Stimulated activated CD8-positive, alpha-beta memory T cell treated with anti-CD3 and anti-CD28 coated beads, Interleukin-15, amount 100 ng/mL, for 1 hour (primary cell): Measurements from ENCODE around the gene C1QTNF6.
A peak's percentile ranks its signal among the peaks of the same experiment; 100 is the strongest.
"Not testable (repeated sequence)": the region's sequence is repeated elsewhere in the genome, so short reads cannot be mapped to it uniquely, and the experiment has no call there.

ENCODE experiments used
- DNase-seq: peaks from one replicate; pipeline ENCODE4 v3.0.0-alpha.2; 2020; ENCODE audit warnings: low read depth

The C1QTNF6 gene

DNA sequence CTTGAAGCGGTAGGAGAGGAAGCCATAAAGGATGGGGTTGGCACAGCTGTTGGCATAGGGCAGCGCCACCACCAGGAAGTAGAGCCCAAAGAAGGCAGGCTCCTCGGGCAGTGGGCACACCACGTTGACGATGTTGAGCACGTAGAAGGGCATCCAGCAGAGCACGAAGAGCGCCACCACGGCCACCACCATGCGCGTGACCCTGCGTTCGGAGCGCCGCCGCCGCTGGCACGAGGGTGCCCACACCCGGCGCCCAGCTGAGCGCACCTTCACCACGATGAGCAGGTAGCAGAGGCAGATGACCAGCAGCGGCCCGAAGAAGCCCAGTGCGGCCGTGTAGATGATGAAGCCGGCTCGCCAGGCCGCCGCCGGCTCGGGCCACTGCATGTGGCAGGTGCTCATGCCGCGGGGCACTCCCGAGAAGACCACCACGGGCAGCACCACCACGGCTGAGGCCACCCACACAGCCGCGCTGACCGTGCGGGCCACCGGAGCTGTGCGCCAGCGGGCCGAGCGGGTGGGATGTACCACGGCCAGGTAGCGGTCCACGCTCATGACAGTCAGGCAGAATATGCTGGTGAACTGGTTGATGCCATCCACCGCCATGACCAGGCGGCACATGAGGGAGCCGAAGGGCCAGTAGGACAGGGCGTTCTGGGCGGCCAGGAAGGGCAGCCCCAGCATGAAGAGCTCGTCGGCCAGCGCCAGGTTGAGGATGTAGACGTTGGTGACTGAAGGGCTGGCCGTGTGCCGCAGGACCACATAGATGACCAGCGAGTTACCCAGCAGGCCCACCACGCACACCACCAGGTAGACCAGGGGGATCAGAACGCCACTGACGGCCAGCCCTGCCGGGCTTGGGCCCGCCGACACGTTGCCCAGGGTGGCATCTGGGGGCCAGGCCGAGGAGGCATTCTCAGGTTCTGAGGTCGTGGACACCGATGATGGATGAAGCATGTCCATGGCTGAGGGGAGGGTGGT, 19.1 kb upstream of the C1QTNF6 start:
- DNase-seq, result no peak

GRCh38 chr22:37206118-37206840, 18.2 kb upstream of the C1QTNF6 start:
- DNase-seq, result no peak

DNA sequence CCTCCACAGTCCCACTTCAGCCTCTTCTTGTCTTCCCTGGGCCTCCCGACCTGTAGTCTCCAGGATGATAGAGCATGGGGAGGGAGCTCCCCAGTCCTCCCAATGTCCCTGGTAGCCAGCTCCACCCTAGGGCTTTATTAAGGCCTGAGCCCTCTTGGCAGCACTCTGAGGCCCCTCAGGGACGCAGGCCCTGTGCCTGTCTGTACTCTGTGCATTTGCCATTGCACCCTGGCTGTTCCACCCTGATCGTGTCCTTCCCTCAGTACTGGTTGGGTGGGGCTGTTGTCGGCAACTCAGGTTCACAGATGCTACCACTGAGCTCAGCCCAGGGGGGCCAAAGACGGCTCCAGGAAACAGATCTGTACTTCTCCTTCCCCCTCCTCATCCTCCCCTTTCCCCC, 17.0 kb upstream of the C1QTNF6 start:
- no peak for DNase-seq

DNA sequence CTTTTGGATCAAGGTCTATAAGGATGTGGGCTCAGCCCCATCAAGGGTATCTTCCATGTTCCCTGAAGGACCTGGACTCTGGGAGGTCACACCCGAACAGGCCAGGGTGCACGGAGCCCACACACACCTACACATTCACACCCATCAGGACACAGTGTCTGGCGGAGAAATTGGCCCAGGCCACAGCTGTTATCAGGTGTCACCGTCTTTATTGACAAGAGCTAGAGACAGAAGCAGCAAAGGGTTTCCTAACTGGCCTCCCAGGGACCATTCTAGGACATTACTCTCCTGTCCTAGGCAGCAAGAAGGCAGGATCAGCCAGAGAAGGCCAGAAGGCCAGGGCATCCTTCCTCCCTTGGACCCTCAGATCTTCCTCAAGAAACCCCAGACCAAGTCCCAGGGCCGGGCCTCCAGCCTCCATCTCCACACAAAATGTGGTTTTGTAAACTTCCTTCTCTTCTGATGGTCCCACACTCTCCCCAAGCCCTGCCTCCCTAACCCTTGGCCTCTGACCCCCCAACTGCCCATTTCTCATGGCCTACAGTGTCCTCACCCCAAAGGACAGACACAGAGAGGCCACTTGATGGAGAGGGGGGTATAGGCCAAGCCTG, 16.1 kb upstream of the C1QTNF6 start:
- no peak for DNase-seq

DNA sequence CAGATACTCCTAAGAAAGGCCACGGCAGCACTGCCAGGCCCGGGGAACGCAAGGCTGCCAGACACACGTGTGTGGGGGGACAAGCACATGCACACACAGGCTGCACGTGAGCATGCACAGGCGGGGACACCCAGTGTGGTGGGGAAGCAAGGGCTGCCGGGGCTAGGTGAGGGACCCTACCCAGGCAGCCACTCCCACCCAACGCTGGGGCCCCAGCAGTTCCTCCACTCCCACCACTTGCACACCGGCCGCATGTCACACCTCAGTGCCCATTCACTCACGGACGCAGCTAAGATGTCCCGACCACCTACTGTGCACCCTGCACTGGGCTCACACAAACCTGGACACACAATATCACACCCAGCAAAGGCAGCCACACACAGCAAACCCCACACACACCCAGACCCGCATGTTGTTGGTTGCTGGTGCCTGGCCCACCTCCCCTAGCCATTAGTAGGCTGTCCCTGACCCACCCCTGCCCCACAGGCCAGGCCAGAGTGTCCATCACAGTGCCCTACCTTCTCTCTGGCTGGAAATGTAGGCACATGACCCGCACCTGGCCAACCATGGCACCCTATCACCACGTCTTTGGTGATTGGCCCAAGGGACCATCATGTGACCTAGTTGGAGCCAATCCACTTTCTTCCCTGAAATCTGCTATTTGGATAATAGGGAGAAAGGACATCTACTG, 15.5 kb upstream of the C1QTNF6 start:
- DNase-seq, result no peak

GRCh38 chr22:37202716-37203115, 14.7 kb upstream of the C1QTNF6 start:
- no peak for DNase-seq

DNA sequence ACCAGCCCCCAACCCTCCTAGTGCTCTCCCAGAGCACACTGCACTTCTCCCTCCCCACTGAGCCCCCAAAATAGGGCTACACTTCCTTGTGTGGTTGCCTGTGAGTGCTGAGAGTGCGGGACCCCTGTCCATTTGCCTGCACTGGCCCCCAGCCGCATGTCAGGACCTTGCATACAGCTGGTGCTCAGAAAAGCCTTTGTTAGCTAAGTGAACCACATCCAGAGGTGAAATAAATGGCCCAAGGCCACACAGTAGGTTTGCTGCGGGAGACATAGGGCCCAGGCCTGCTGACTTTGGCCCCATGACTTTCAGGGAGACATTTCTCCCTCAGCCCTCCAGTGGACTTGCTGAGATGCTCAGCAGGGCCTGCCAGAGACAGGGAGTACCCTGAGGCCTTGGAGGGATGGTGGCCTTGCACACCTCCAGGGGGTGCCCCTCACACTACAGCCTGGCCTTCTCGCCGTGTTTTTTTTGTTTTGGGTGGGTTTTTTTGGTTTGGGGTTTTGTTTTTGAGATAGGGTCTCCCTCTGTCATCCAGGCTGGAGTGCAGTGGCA, 14.0 kb upstream of the C1QTNF6 start:
- DNase-seq, result no peak

- not testable (repeated sequence) for DNase-seq
These were observed 13.4 kb upstream of the C1QTNF6 start for GRCh38 chr22:37201443-37201820.

- no peak for DNase-seq
These were observed 11.7 kb upstream of the C1QTNF6 start for GRCh38 chr22:37199760-37200108.

DNA sequence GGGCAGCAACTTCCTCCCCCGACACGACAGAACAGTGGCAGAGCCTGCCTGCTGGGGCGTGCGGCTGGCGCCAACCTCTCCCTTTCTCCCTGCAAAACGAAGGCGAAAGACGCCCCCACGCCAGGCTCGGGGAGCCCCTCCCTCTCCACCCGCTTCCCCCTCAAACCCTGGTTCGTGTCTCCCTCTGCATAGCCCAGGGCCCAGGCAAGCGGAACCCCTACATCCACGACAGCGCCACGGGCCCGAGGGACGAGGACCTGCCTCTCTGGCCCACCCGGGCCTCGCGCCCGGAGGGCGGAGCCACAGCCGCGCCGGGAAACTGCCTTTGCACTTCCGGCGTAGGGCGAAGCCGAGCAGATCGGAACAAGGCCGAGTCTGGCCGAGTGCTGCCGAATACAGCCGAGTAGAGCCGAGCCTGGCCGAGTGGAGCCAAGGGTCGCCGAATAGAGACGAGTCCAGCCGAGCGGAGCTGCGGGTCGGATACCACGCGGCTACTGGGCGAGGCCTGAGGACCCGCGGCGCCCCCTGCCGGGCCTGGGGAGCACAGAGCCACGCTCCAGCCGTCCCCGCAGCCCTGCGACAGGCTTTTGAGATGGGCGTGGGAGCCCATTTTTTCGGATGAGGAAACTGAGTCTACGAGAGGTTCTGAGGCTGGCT, 11.2 kb upstream of the C1QTNF6 start:
- peak; percentile 98 for DNase-seq

DNA sequence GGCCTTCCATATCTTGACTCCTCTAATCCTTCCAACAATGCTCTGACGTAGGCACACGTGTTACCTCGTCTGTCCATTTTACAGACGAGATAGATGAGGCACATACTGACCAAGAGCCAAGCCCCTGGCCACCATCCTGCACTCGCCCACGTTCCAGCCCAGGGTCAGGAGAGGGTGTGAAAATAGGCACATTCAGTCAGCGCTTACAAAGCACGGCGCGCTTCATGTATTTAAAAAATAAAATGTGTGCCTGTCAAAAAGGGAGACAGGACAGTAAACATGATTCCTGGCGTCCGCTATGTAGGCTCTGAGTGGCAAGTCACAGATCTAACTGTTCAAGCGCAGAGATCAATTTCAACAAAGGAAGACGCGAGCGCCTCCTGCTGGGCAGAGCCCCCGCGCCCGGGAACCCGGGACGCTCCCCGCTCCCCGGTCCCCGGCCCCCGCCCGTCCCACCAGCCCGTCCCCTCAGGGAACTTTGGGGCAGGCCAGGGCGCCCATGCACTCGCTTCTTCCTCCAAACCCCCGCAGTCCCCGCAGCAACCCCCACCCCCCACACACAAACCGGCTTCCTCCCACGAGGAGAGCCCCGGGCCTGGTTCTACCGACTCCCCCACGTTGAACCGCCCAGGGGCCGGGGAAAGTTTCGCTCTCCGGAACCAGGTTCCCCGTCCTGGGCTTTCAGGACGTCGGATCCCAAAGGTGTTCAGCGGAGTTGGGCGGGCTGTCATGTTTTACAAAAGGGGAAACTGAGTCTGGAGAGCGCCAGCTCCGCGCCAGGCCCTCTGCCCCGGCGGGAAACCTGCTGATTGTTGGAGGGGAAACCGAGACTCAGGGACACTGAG, 10.4 kb upstream of the C1QTNF6 start:
- peak; percentile 89 for DNase-seq

- no peak for DNase-seq
These were observed 9.6 kb upstream of the C1QTNF6 start for GRCh38 chr22:37197451-37198257.

DNA sequence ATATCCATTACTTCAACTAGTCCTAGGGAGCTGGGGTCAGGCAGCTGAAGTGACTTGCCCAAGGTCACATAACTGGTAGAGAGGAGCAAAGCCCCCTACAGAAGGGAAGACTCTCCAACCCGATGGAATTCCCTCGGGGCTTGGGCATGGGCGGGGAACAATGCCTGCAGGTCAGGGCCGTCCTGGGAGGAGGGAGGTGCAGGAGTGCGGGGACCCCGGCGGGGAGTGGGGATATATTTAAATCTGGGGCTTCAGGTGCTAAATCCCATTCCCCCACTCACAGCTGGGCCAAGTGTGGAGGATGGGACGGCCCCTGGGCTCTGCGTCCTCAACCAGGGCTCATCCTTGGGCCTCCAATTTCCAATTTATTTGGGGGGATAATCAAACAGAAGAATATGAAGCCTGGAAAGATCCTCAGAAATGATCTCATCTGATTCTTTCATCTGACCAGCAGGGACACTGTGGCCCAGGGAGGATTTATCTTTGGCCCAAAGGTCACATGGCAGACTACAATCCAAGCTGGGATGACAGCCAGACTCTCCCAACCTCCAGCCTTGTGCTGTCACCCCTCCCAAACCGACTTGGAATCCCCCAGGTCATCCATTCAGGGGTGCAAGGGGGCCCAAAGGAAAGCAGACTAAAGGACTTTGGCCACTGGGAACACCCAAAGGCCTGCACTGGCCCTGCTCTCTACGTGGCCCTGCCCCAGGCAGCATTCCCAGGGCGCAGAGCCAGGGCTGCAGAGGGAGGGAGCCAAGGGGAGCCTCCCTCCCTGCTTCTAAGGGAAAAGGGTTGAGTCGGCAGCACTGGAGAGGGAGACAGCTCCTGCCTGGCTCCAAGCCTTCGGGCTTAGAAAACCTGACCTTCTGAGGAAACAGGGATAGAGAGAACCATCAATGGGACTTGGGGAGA, 8.7 kb upstream of the C1QTNF6 start:
- DNase-seq, result no peak

DNA sequence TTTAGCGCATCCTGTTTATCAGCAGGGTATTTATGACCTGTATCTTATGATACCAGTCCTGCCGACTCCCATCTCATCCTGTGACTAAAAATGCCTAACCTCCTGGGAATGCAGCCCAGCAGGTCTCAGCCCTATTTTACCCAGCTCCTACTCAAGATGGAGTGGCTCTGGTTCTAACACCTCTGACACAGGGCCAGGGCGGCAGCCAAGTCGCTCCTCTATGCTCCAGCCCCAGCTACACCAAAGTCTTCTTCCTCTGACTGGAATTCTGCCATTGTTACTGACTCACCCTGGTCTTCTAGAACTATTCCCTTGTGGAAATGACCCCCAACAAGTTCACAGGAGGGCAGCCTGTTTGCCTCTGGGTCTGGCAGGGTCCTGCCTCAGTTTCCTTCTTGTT, 7.9 kb upstream of the C1QTNF6 start:
- no peak for DNase-seq

DNA sequence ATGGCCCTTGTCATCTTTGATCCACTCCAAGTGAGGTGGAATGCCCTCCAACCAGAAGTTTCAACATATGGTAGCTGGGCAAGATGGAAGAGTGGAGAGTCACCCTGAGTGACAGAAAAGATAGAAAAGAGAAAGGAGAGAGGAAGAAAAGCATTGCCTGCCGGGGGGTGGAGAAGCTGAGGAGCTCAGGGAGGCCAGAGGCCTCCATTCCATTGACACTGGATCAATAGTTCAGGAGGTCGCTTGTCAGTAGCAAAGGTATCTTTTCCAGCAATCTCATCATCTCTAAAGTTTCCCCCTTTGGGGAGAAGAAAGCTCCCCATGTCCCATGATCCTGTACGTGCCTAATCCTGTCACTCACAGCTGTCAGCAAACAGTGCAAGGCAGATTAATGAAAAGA, 6.7 kb upstream of the C1QTNF6 start:
- no peak for DNase-seq

DNA sequence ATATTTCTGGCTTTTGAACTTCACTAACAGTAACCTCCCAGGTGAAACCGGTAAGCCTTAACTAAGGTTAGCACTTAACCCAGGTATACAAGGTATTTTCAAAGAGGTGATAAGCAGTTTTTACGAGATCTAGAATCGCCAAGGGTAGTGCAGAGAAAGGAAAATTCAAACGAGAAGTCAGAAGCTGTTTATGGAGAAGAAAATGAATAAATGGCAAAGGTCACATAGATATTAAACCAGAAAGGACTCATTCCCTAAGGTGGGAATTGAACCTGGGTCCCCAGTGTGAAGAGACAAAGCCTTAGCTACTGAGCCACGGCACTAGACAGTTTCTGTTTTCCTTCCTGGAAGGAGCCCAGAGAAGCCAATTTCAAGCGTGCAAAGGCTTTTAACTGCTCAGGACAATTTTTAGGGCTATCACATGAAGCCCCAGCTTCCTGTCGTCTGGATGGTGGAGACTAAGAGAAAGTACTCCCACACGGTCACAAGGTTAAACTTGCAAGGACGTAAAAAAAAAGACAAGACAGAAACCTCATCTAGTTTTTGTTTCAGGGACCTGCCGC, 5.7 kb upstream of the C1QTNF6 start:
- no peak for DNase-seq

DNA sequence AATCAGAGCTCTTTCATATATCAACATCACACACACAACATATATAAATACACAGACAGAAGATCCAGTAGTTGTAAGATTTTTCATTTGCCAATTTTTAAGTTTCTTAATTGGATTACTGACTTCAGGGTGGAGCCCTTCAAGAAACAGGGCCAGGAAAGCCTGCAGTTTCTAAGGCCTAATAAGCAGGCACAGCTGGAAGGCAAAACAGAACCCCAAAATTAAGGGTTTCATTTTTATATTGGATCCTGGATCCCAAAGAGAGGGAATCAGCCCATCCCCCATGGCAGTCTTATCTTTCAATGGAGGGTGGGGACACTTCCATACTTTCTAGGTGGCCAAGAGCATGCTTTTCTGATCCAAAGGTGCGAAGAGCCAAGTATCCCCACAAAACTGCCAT, 4.7 kb upstream of the C1QTNF6 start:
- no peak for DNase-seq

- no peak for DNase-seq
These were observed 4.2 kb upstream of the C1QTNF6 start for GRCh38 chr22:37192204-37192603.
